K562 (cell line): ENCODE measurements around the gene THAP8. TPM values are rescaled to one million over a fixed set of nuclear protein-coding genes. Genes with fewer than 3 reads are reported as not detected.
A peak's percentile ranks its signal among the peaks of the same experiment; 100 is the strongest.

Experiments
- ARHGAP35 ChIP-seq: fragments of 450-650 bp; IDR thresholded peaks from 2 replicates; pipeline ENCODE4 v1.6.1; 2018; ENCODE audit not compliant: partially characterized antibody
- ARID3A ChIP-seq: IDR thresholded peaks from 2 replicates; pipeline ENCODE4 v1.6.1; 2012; ENCODE audit warnings: low read depth, low read length, improper control_type of control experiment, borderline replicate concordance
- CSDE1 ChIP-seq, 2 experiments: fragments of 450-650 bp; IDR thresholded peaks; 2 replicates each; pipeline ENCODE4 v1.6.1; 2016; ENCODE audit warnings: mild to moderate bottlenecking in 1 of 2
- GTF2B ChIP-seq: IDR thresholded peaks from 2 replicates; pipeline ENCODE4 v1.6.1; 2011; ENCODE audit not compliant: insufficient read length; ENCODE audit errors: extremely low read depth
- KLF1 ChIP-seq: fragments of 450-650 bp; IDR thresholded peaks from 2 replicates; pipeline ENCODE4 v1.6.1; 2016; ENCODE audit warnings: missing genetic modification characterization, missing compliant biosample characterization
- MLLT1 ChIP-seq, 2 experiments: fragments of 450-650 bp; IDR thresholded peaks; 2 replicates each; pipeline ENCODE4 v1.6.1; 2016
- NBN ChIP-seq: fragments of 450-650 bp; IDR thresholded peaks from 2 replicates; pipeline ENCODE4 v1.6.1; 2016; ENCODE audit warnings: low read depth, mild to moderate bottlenecking
- NR4A1 ChIP-seq, 2 experiments: fragments of 250-450 bp in 1 of 2; fragments of 450-650 bp in 1 of 2; sonication (Bioruptor Pico) in 1 of 2; IDR thresholded peaks; 2 replicates each; pipeline versions ENCODE4 v1.4.0 to v1.6.1; 2016 to 2020; ENCODE audit warnings: mild to moderate bottlenecking in 2 of 2, missing compliant biosample characterization in 1 of 2, missing genetic modification characterization in 1 of 2, moderate library complexity in 1 of 2
- SNAPC5 ChIP-seq: fragments of 250-450 bp; sonication (Bioruptor Pico); IDR thresholded peaks from 2 replicates; pipeline ENCODE4 v1.8.0; 2021; ENCODE audit warnings: moderate library complexity, mild to moderate bottlenecking, inconsistent platforms
- TCF7 ChIP-seq: sonication (generic); IDR thresholded peaks from 2 replicates; pipeline ENCODE4 v1.6.1; 2016; ENCODE audit warnings: antibody characterized with exemption, borderline replicate concordance
- XRCC5 ChIP-seq: fragments of 200-400 bp; formaldehyde crosslinking; IDR thresholded peaks from 2 replicates; pipeline ENCODE4 v1.6.1; 2017; ENCODE audit warnings: low read depth, mild to moderate bottlenecking, low read length
- ZNF232 ChIP-seq: sonication (generic); formaldehyde crosslinking; IDR thresholded peaks from 2 replicates; pipeline ENCODE4 v1.8.0; 2022; ENCODE audit warnings: mild to moderate bottlenecking, missing genetic modification reagents
- ZNF398 ChIP-seq: fragments of 250-450 bp; sonication (Bioruptor Pico); IDR thresholded peaks from 2 replicates; pipeline ENCODE4 v1.8.0; 2021; ENCODE audit warnings: moderate library complexity, mild to moderate bottlenecking, inconsistent platforms
- ZNF639 ChIP-seq, 2 experiments: fragments of 200-800 bp in 1 of 2; sonication (Bioruptor generic) in 1 of 2; sonication (generic) in 1 of 2; formaldehyde crosslinking in 1 of 2; IDR thresholded peaks in 1 of 2; conservative IDR thresholded peaks in 1 of 2; 2 replicates each; pipeline versions ENCODE4 v1.5.0 to v1.6.1; 2016 to 2020; ENCODE audit warnings: missing compliant biosample characterization in 1 of 2, missing genetic modification characterization in 1 of 2, missing genetic modification reagents in 1 of 2
- polyA plus RNA-seq, 8 experiments: library from polyadenylated mRNA; depleted of rRNA in 4 of 8; stranded (reverse) in 5 of 8; unstranded in 3 of 8; fragments of >200 nt; fragmentation: Nextera tagmentation in 2 of 8; fragmentation: Illumina TruSeq in 1 of 8; extraction: Ambion mirVana in 2 of 8; extraction: Trizol in 1 of 8; gene quantifications; 2 replicates each; pipeline versions ENCODE4 v1.2.1 to v1.2.3, GENCODE V29; 2011 to 2014; ENCODE audit warnings: inconsistent platforms in 1 of 8, missing spikeins in 1 of 8
- total RNA-seq, 7 experiments: library from RNA; depleted of rRNA in 6 of 7; stranded (reverse); fragments of >200 nt in 6 of 7; fragmentation: Illumina TruSeq in 2 of 7; extraction: Trizol in 2 of 7; gene quantifications; 2 replicates each; pipeline versions ENCODE4 v1.2.1 to v1.2.3, GENCODE V29; 2011 to 2021; ENCODE audit warnings: low replicate concordance in 1 of 7

THAP8 gene
- total and polyA plus RNA-seq, 9 of the 15 experiments (the other 6 are each of a cell fraction or from before 2014, with no cell fraction given) = 0.11 to 2.0 (median 0.94) TPM

GRCh38 chr19:36054733-36055686 lies 925 bp upstream of the THAP8 start, which contains the start of gene WDR62 (continued):
- no peak for TF ChIP-seq SNAPC5 (CRISPR knock-in tag)
- no peak for TF ChIP-seq KLF1 (tag)
- no peak for TF ChIP-seq MLLT1 (IDR thresholded peaks at IDR 0.05)
- no peak; the same call in 1 of the 2 replicates for TF ChIP-seq NR4A1 (CRISPR knock-in tag; IDR thresholded peaks at IDR 0.05)
- no peak for TF ChIP-seq NR4A1 (tag; IDR thresholded peaks at IDR 0.05)
- no peak for TF ChIP-seq ARHGAP35
- TF ChIP-seq ZNF232 (CRISPR knock-in tag) = no peak
- TF ChIP-seq GTF2B = no peak
- TF ChIP-seq ARID3A = no peak
- 0 out of 4 replicates have a peak, but pooled peaks of 1 of the 2 experiments have one; percentile 3 for TF ChIP-seq ZNF639 (CRISPR knock-in tag; conservative IDR thresholded peaks at IDR 0.05 in 1 of 2, IDR thresholded peaks at IDR 0.05 in 1 of 2)
- 0 out of 2 replicates have a peak, but pooled peaks have one; percentile 9 for TF ChIP-seq XRCC5
- TF ChIP-seq TCF7 = no peak
- no peak for TF ChIP-seq CSDE1 (IDR thresholded peaks at IDR 0.05)
- no peak for TF ChIP-seq ZNF398 (CRISPR knock-in tag)
- TF ChIP-seq NBN = no peak
